Measurements from ENCODE around the gene CTNNBL1.

GRCh38 chr20:37703035-37703845 lies 9.4 kb downstream of the CTNNBL1 start:
- TF ChIP-seq GATA2 (IDR thresholded peaks at IDR 0.05; ENCODE audit: low read depth, low read length) (no peak), GATA3 (IDR thresholded peaks at IDR 0.05; ENCODE audit: low read depth, low read length) (no peak)
